Measurements from ENCODE around the gene SEMA3G. TPM values are rescaled to one million over a fixed set of nuclear protein-coding genes. Genes with fewer than 3 reads are reported as not detected.

SEMA3G gene
- 8.3 TPM for total RNA-seq

DNA sequence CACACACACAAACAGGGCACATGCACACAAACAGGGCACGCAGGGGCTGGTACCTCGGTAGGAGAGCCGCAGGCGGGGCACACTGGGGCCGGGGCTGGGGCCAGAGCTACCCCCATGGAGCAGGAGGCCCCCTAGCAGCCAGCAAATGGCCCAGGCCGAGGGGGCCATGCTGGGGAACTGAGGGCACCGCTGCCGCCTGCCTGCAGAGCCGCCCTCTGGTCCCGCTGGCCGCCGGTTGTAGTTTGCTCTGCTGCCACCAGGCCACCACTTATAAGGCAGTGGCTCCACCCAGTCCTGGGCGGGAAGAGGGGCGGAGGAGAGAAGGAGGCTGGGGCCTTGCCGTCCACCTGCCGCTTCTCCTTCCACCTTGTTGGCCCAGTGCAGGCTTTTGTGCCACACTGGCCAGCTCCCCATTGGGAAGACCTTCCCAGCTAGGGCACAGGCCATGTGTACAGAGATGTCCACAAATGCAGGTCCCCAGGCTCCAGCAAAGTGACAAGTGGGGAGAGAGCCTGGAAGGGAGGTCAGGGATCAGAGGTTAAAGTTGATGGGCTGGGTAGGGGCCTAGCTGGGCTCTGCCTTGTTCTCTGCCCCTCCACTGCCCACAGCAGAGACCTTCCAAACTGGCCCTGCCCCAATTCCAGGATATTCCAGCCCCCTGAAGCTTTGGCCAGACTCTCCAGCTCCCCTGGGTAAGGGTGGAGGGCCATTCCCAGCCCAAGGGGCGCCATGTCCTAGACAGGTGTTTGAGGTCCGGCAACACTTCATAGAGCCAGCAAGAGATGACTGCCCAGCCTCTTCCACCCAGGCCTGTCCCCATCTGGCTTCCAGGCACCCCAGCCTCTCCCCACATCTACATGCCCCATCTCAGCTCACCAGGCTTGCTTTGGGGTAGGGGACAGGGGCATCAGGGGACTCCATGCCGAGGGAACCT lies at the start of gene SEMA3G:
TSS of gene SEMA3G (minus strand) at position 244 of the 934 bp plus-strand sequence. CDS start at position 168, 76 bp downstream.
- H3K27ac ChIP-seq: no peak within 1 kb of the TSS
- TF ChIP-seq, protein P1, sequence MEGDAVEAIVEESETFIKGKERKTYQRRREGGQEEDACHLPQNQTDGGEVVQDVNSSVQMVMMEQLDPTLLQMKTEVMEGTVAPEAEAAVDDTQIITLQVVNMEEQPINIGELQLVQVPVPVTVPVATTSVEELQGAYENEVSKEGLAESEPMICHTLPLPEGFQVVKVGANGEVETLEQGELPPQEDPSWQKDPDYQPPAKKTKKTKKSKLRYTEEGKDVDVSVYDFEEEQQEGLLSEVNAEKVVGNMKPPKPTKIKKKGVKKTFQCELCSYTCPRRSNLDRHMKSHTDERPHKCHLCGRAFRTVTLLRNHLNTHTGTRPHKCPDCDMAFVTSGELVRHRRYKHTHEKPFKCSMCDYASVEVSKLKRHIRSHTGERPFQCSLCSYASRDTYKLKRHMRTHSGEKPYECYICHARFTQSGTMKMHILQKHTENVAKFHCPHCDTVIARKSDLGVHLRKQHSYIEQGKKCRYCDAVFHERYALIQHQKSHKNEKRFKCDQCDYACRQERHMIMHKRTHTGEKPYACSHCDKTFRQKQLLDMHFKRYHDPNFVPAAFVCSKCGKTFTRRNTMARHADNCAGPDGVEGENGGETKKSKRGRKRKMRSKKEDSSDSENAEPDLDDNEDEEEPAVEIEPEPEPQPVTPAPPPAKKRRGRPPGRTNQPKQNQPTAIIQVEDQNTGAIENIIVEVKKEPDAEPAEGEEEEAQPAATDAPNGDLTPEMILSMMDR (IDR thresholded peaks at IDR 0.05): peak in 1 of 3 experiments; percentile 29
- TF ChIP-seq POLR2AphosphoS5 (IDR thresholded peaks at IDR 0.05; ENCODE audit: insufficient read depth in 1 of 2, low read depth in 1 of 2): no peak

DNA sequence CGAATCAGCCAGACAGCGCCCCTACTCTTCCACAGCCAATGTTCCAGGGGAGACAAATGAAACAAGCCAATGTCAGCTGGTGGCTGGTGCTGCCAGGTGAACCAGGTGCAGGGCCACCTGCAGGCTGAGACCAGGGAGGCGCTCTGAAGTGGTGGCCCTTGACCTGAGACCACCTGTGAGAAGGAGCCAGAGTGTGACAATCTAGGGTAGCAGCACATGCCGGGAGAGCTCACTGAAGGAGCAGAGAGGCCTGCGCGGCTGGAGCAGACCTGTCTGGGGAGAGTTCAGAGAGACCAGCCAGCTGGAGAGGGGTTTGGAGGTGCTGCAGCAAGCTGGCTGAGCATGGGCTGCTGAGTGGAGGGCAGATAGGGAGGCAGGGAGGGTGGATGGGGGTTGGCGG lies 49.5 kb upstream of the SEMA3G start:
- H3K27ac ChIP-seq: no peak overlapping the region
- H3K36me3 ChIP-seq: peaks cover 0 to 39% of the 10 kb centered on the region in 2 donors
- no peaks in the 10 kb centered on the region for H3K9me3 ChIP-seq
- no peak for DNase-seq (ENCODE audit: extremely low spot score in 2 of 2)
- peaks cover 48% of the 10 kb centered on the region for H3K4me1 ChIP-seq
- TF ChIP-seq POLR2AphosphoS5 (IDR thresholded peaks at IDR 0.05; ENCODE audit: insufficient read depth in 1 of 2, low read depth in 1 of 2) (no peak), POLR2A (IDR thresholded peaks at IDR 0.05) (no peak)
- TF ChIP-seq, protein P1 (IDR thresholded peaks at IDR 0.05): no peak
- no peaks in the 10 kb centered on the region for H3K27me3 ChIP-seq
- intact Hi-C loops (cut with DNase I): no loop called here
- H3K4me3 ChIP-seq: no peak overlapping the region

More for the DNA sequence above, at the start of gene SEMA3G:
- intact Hi-C loops (cut with DNase I): loop anchor here (2.0 kb wide), 1 partner anchor 16 kb away; no protein-coding TSS in a partner anchor
- Histone ChIP-seq H3K4me1 (no peaks in the 10 kb centered on the region), H3K4me3 (peak within 1 kb of the TSS in 1 of 2 donors; percentile 28), H3K36me3 (no peaks in the 10 kb centered on the region), H3K27me3 (no peaks in the 10 kb centered on the region), H3K9me3 (no peaks in the 10 kb centered on the region)
- DNase-seq (ENCODE audit: extremely low spot score in 2 of 2): no peak

DNA sequence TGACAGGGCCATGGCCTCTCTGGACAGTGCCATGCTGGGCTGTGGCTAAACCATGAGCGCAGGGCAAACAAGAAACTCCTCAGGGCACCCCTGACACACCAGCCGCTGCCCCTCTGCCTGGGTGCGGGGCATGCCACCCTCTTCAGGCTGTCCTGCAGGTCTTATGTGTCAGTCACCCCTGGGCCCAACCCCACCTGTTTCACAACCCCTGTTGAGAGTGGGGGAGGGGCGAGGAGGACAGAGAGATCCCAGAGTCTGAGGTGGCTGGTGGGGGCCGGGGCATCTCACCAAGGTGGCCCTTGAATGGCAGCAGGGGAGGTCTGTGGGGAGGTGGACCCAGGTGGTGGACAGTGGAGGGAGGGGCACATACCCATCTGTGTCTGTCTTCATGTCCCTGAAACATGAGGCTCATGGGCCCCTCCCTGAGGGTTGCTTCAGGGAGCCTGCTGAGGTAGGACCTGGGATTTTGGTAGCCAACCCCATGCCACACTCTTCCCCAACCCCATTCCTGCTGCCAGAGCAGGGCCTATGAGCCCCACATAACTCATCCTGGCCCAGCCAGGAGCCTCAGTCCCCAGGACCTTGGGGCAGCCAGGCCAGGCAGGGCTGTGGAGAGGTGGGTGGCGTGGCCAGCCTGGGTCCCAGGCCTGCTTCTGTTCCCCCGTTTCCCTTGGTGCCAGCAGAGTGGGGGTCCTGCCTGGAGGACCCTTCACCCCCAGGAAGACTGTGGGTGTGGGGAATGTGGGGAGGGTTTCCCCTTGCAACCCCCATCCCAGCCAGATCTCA lies 48.5 kb upstream of the SEMA3G start:
- Histone ChIP-seq H3K9me3 (no peaks in the 10 kb centered on the region), H3K27ac (no peak overlapping the region), H3K36me3 (peaks cover 0 to 50% of the 10 kb centered on the region in 2 donors), H3K4me3 (no peak overlapping the region), H3K27me3 (no peaks in the 10 kb centered on the region), H3K4me1 (peaks cover 45% of the 10 kb centered on the region)
- no peak for DNase-seq (ENCODE audit: extremely low spot score in 2 of 2)
- no peak for TF ChIP-seq POLR2AphosphoS5 (IDR thresholded peaks at IDR 0.05; ENCODE audit: insufficient read depth in 1 of 2, low read depth in 1 of 2)
- TF ChIP-seq POLR2A (IDR thresholded peaks at IDR 0.05): no peak
- TF ChIP-seq, protein P1 (IDR thresholded peaks at IDR 0.05): no peak
- intact Hi-C loops (cut with DNase I): no loop called here

DNA sequence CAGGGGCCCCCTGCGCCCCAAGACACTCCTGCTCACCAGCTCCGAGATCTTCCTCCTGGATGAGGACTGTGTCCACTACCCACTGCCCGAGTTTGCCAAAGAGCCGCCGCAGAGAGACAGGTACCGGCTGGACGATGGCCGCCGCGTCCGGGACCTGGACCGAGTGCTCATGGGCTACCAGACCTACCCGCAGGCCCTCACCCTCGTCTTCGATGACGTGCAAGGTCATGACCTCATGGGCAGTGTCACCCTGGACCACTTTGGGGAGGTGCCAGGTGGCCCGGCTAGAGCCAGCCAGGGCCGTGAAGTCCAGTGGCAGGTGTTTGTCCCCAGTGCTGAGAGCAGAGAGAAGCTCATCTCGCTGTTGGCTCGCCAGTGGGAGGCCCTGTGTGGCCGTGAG lies 47.2 kb upstream of the SEMA3G start:
- peaks cover 34% of the 10 kb centered on the region for H3K4me1 ChIP-seq
- no peak overlapping the region for H3K4me3 ChIP-seq
- H3K27me3 ChIP-seq: no peaks in the 10 kb centered on the region
- no peaks in the 10 kb centered on the region for H3K9me3 ChIP-seq
- intact Hi-C loops (cut with DNase I): no loop called here
- TF ChIP-seq, protein P1 (IDR thresholded peaks at IDR 0.05): no peak
- no peak for TF ChIP-seq POLR2AphosphoS5 (IDR thresholded peaks at IDR 0.05; ENCODE audit: insufficient read depth in 1 of 2, low read depth in 1 of 2)
- TF ChIP-seq POLR2A (IDR thresholded peaks at IDR 0.05): no peak
- no peak overlapping the region for H3K27ac ChIP-seq
- DNase-seq (ENCODE audit: extremely low spot score in 2 of 2): no peak
- peaks cover 0 to 63% of the 10 kb centered on the region in 2 donors for H3K36me3 ChIP-seq
